Fibroblast of mammary gland (primary cell): Measurements from ENCODE around the gene VEGFB.

Source experiments
- DNase-seq: peaks from one replicate; pipeline ENCODE4 v3.0.0-alpha.2; 2010; ENCODE audit warnings: low read depth
- H3K4me3 ChIP-seq: 2 replicates; pipeline ENCODE4 v1.5.1; 2011; ENCODE audit warnings: low read depth, mild to moderate bottlenecking, low read length, moderate library complexity; ENCODE audit not compliant: control insufficient read depth
- TF ChIP-seq, protein P1 (sequence below): conservative IDR thresholded peaks from 2 replicates; pipeline ENCODE4 v1.5.1; 2011; ENCODE audit warnings: low read depth, low read length, inconsistent platforms; ENCODE audit not compliant: control insufficient read depth, insufficient read depth

The VEGFB gene

DNA sequence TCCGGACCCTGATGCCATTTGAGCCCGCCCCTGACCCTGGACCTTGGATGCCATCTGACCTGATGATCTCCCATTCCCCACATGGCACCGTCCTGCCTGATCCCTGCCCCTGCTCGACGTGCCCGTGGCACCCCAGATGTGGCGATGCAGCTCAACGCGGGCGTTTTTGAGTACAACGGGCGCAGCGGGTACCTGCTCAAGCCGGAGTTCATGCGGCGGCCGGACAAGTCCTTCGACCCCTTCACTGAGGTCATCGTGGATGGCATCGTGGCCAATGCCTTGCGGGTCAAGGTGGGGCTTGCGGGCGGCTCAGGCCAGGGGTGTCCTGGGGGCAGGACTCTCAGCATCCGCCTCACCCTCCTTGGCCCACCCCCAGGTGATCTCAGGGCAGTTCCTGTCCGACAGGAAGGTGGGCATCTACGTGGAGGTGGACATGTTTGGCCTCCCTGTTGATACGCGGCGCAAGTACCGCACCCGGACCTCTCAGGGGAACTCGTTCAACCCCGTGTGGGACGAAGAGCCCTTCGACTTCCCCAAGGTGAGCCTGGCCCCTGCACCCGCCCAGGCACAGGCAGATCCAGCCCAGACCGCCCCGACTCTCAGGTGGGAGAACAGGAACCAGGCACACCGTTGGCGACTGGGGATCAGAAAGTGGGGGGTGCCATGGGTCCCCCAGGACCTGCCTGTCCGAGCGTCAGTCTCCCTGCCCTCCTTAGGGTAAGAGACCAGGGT, 28.1 kb downstream of the VEGFB start:
- TF ChIP-seq, protein P1, sequence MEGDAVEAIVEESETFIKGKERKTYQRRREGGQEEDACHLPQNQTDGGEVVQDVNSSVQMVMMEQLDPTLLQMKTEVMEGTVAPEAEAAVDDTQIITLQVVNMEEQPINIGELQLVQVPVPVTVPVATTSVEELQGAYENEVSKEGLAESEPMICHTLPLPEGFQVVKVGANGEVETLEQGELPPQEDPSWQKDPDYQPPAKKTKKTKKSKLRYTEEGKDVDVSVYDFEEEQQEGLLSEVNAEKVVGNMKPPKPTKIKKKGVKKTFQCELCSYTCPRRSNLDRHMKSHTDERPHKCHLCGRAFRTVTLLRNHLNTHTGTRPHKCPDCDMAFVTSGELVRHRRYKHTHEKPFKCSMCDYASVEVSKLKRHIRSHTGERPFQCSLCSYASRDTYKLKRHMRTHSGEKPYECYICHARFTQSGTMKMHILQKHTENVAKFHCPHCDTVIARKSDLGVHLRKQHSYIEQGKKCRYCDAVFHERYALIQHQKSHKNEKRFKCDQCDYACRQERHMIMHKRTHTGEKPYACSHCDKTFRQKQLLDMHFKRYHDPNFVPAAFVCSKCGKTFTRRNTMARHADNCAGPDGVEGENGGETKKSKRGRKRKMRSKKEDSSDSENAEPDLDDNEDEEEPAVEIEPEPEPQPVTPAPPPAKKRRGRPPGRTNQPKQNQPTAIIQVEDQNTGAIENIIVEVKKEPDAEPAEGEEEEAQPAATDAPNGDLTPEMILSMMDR: no peak
- H3K4me3 ChIP-seq: no peak overlapping the region
- DNase-seq: no peak

DNA sequence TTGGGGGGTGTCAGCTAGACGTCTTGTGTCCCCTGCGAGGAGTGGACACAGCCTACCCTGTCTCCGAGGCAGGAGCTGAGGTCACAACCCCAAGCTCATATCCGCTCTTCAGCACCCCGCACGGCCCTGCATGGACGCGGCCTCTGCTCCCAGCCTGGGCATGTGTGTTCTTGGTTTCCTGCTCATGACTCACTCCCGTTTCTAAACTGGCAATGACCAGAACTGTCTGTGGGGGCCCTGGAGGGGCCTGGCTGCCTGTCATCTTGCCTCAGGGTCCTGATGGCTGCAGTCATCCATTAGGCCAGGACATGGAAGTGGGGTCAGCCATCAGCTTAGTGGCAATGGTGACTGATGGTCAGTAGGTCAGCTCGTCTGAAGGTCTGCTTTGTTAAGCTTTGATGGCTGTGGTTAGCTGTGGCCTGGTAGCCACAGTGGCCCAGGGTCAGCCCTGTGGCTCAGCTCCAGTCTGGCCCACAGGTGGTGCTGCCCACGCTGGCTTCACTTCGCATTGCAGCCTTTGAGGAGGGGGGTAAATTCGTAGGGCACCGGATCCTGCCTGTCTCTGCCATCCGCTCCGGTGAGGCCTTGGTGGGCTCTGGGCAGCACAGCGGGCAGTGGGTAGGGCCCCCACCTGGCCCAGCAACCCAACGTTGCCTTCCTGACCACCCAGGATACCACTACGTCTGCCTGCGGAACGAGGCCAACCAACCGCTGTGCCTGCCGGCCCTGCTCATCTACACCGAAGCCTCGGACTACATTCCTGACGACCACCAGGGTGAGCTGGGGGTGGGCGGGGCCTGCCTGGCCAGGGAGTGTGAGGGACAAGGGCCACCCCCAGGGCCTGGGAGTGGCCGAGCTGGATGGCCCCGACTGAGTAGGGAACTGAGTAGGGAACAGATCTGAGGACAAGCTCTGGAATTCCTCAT, 28.9 kb downstream of the VEGFB start:
- TF ChIP-seq, protein P1: no peak
- DNase-seq: peak; percentile 51

DNA sequence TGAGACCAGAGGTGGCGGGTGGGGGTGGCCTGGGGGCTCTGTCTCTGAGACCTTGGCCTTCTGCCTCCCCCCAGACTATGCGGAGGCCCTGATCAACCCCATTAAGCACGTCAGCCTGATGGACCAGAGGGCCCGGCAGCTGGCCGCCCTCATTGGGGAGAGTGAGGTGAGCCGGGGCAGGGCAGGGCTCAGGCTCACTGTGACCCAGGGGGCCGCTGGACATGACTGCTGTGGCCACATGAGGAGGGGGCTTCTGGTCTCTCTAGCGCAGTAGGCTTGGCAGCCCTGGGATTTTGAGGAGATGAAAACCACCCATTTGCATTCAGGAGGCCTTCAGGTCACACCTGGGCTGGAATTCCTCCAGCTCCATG, 29.5 kb downstream of the VEGFB start:
- DNase-seq: no peak
- TF ChIP-seq, protein P1: no peak
- H3K4me3 ChIP-seq: no peak overlapping the region

More for the DNA sequence above, 28.9 kb downstream of the VEGFB start:
- no peak overlapping the region for H3K4me3 ChIP-seq

DNA sequence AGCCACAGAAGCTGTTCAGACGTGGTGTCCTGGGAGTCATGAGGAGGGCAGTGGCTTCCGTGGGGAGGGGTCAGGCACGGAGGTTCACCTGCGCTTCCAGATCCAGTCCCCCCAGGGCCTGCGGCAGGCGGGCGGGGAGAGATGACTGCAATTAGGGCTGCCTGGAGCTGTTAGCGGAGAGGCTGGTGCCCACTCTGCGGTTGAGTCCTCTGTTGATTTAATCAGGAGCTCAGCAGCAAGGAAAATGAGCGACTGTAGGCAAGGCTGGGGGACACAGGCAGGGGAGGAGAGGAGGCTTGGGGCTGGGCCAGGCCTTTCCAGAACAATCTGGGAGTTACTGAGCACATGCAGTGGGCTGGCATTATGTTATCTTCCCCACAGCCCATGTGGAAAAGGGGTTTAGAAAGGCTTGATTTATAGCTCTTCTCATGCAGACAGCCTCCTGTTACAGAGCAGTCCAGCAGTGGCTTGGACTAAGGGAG, 30.0 kb downstream of the VEGFB start:
- no peak overlapping the region for H3K4me3 ChIP-seq
- TF ChIP-seq, protein P1: no peak
- DNase-seq: no peak

DNA sequence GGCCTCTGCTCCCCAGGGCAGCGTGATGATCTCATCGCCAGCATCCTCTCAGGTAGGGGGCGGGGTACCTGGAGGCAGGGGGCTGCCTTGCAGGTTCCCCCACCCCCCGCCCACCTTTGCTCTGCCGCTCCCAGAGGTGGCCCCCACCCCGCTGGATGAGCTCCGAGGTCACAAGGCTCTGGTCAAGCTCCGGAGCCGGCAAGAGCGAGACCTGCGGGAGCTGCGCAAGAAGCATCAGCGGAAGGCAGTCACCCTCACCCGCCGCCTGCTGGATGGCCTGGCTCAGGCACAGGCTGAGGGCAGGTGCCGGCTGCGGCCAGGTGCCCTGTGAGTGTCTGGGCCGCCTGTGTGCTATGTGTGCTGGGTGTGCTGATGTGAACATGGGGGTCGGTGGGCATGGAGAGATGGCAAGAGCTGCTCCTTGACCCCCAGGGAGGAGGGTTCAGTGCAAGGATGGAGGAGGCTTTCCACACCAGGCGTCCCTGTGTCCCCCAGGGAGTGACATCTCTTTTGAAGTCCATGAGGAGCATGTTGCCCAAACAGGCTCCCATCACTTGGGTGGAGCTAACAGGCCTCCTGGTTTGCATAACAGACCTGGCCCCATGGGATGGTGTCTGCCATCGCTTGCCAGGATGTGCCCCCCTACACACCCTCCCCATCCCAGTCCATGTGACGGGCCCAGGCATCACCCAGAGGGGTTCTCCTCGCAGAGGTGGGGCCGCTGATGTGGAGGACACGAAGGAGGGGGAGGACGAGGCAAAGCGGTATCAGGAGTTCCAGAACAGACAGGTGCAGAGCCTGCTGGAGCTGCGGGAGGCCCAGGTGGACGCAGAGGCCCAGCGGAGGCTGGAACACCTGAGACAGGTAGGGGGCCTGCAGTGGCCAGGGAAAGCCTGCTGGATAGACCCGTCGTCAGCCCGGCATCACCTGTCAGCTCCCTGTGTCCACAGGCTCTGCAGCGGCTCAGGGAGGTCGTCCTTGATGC, 31.1 kb downstream of the VEGFB start:
- TF ChIP-seq, protein P1: no peak
- no peak for DNase-seq

DNA sequence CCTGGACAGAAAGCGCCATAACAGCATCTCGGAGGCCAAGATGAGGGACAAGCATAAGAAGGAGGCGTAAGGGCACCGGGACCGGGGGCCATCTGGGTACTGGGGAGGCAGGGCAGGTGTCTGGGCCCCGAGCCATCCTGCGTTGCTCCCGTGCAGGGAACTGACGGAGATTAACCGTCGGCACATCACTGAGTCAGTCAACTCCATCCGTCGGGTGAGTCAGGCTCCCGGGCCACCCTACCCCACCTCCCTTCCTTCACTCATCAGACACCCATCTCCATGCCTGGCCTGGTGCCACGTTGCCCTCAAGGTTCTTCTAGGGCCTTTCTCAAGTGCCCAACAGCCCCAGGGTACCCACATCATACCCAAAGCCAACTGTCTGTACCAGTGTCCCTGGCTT, 32.0 kb downstream of the VEGFB start:
- DNase-seq: peak; percentile 68
- TF ChIP-seq, protein P1: no peak
- H3K4me3 ChIP-seq: no peak overlapping the region

More for the DNA sequence above, 31.1 kb downstream of the VEGFB start:
- H3K4me3 ChIP-seq: no peak overlapping the region
